Measurements from ENCODE around the gene GRK6.
A peak's percentile ranks its signal among the peaks of the same experiment; 100 is the strongest.

The GRK6 gene

DNA sequence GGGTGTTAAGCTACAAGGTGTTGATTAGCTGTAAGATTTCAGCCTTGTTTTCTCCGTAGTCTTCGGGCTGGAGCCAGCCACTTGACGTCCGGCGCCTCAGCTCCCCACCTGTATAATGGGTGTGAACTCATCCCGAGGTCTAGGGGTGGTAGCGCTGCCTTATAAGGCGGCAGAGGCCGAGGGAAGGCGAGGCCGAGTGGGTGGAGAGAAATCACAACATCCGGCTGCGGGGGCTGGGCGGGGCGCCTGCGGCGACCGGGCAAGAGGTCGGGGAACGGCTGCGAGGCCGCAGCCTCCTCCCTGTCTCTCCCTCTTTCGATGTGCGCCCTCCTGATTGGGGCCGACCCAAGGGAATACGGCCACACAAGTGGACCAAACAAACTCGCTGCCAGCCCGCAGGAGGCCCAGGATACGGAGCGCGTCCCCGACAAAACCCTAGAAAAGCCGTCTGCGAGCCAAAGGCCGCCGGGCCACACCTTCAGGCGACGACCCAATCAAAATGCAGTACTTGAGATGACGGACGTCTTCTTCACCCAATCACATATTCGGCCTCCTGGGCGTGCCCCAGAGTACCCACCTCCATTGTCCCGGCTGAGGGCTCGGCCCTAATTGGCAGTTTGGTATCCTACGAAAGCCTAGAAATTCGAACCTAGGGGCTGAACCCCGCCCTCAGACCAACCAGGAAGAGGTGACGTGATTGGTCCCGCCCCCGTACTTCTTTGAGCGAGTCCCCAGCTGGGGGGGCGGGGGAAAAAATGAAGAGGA, 493 bp upstream of the GRK6 start:
- no peak for TF ChIP-seq CTCF (IDR thresholded peaks at IDR 0.05; ENCODE audit: low read depth, low read length)
- peak; percentile 100 for DNase-seq (ENCODE audit: low read depth in 2 of 2)
- peak overlapping the region; percentile 58 to 65 for H3K4me3 ChIP-seq (replicated peaks in 1 of 2; ENCODE audit: low read depth in 2 of 2, low read length in 2 of 2)

DNA sequence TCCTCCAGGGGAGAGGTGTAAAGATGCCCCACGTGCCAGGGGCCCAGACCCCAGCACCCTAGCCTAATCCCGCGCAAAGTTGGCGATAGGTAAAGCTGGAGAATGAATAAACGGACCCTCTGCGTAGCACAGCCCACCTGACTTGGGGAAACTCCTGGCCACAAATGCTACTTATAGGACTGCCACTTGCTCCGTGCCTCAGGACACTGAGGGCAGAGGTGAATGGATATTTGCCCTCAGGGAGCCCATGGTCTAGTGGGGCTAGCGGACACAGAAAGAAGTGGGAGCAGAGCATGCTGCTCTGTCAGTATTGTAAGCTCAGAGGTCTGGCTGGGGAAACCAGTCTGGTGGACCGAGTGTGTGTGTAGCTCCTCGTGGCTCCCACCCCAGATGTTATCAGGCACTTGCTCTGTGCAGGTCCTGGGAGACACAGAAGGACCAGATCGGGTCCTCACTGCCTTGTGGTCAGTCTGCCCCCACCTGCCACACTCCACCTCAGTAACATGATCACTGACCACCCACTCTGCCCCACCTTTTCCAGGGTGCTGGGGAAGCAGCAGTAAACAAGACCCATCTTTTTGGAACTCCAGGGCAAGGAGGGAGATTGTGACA, 841 bp downstream of the GRK6 start:
- DNase-seq (ENCODE audit: low read depth in 2 of 2): no peak
- no peak for TF ChIP-seq CTCF (IDR thresholded peaks at IDR 0.05; ENCODE audit: low read depth, low read length)
- H3K4me3 ChIP-seq (replicated peaks in 1 of 2; ENCODE audit: low read depth in 2 of 2, low read length in 2 of 2): peak overlapping the region; percentile 67 to 76

- H3K4me3 ChIP-seq (replicated peaks in 1 of 2; ENCODE audit: low read depth in 2 of 2, low read length in 2 of 2): no peak overlapping the region
- TF ChIP-seq CTCF (IDR thresholded peaks at IDR 0.05; ENCODE audit: low read depth, low read length): no peak
- no peak for DNase-seq (ENCODE audit: low read depth in 2 of 2)
Observed at GRCh38 chr5:177427919-177428573, 1.6 kb downstream of the GRK6 start.

- DNase-seq (ENCODE audit: low read depth in 2 of 2): no peak
- no peak overlapping the region for H3K4me3 ChIP-seq (replicated peaks in 1 of 2; ENCODE audit: low read depth in 2 of 2, low read length in 2 of 2)
- no peak for TF ChIP-seq CTCF (IDR thresholded peaks at IDR 0.05; ENCODE audit: low read depth, low read length)
Observed at GRCh38 chr5:177428574-177429217, 2.2 kb downstream of the GRK6 start.

DNA sequence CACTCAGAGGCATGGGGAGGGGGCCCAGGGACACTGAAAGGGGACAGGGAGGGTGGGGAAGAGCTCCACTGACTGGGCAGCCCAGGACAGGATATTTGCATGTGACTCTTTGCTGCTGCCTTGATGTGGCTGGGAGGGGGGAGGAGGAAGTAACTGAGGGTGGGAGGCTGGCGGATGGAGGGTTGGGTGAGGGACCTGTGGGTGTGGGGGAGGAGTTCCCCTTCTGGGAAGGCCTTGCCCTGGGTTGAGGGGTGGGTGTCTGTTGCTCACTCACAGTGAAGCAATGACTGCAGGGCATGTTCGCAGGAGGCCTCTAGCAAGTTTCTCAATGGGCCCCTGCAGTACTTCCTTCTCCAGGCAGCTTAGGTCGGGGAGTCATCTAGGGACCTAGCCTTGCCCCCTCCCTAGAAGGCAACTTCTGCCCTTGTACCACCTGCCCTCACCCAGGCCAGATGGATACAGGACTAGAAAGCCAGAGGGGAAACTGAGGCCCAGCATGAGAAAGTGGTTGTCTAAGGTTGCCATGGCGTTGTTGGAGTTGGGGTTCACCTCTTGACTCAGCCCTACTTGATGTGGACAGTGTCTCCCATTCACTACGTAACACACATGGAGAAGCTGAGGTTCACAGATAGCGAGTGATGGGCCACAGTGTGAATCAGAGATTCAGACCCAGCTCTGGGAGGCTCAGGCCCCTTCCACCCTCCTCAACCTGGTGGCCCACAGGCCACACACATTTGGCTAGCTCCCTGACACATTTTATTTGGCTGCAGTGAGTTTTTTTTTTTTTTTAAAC, 3.0 kb downstream of the GRK6 start:
- no peak overlapping the region for H3K4me3 ChIP-seq (replicated peaks in 1 of 2; ENCODE audit: low read depth in 2 of 2, low read length in 2 of 2)
- no peak for DNase-seq (ENCODE audit: low read depth in 2 of 2)
- no peak for TF ChIP-seq CTCF (IDR thresholded peaks at IDR 0.05; ENCODE audit: low read depth, low read length)

Data from cardiac fibroblast (primary cell).